HepG2 (cell line): ENCODE data around the gene MYH7B. TPM values are rescaled to one million over a fixed set of nuclear protein-coding genes. Genes with fewer than 3 reads are reported as not detected.
A peak's percentile ranks its signal among the peaks of the same experiment; 100 is the strongest.

ENCODE experiments used
- ATAC-seq: fragments of 200-7000 bp; cut with Tn5 transposase; 3 replicates; pipeline ENCODE4 v1.9.1; 2020; ENCODE audit warnings: mild to moderate bottlenecking, moderate library complexity
- BruUV-seq: library from RNA; stranded (reverse); fragments of 400-500 nt; replicated peaks from 2 replicates; lab custom pipeline; 2021; lab: Mats Ljungman, UMichigan
- CTCF ChIA-PET: fragments of 300-600 bp; formaldehyde crosslinking; extraction: SDS; loops from one replicate; lab custom pipeline; 2021; ENCODE audit warnings: low total read pairs, inconsistent platforms, low intra/inter-chr PET ratio; lab: Yijun Ruan, JAX
- POLR2A ChIA-PET: fragments of 350-600 bp; sonication (Branson Sonifier 250); formaldehyde crosslinking; loops from one replicate; lab custom pipeline; 2020; ENCODE audit warnings: antibody characterized with exemption, inconsistent platforms; lab: Yijun Ruan, JAX
- DNase-seq: peaks from one replicate; pipeline ENCODE4 v3.0.0-alpha.2; 2015; ENCODE audit warnings: low spot score
- FAIRE-seq: peaks from 3 replicates; lab custom pipeline; 2011; peaks lifted over from hg19 to GRCh38; lab: Jason Lieb, UNC
- H2AFZ ChIP-seq: one replicate; pipeline ENCODE4 v1.6.1; 2011; ENCODE audit warnings: low read length, inconsistent platforms
- H3K27ac ChIP-seq: fragments of 300-600 bp; 3 replicates; pipeline ENCODE4 v1.8.0; 2011; ENCODE audit warnings: mixed run types, mild to moderate bottlenecking, mixed read lengths, low read length, inconsistent platforms; ENCODE audit not compliant: insufficient read depth; ENCODE audit errors: extremely low read length
- H3K27me3 ChIP-seq, 2 experiments: fragments of 200-600 bp in 1 of 2; 2 replicates in 1 of 2; 3 replicates in 1 of 2; pipeline versions ENCODE4 v1.6.0 to v1.8.0; 2011; ENCODE audit warnings: low read length in 2 of 2, mild to moderate bottlenecking in 2 of 2, moderate library complexity in 2 of 2, inconsistent platforms in 1 of 2; ENCODE audit not compliant: insufficient read depth in 2 of 2, control insufficient read depth in 1 of 2
- H3K36me3 ChIP-seq, 2 experiments: fragments of 200-600 bp in 1 of 2; replicated peaks in 1 of 2; 2 replicates in 1 of 2; 3 replicates in 1 of 2; pipeline versions ENCODE4 v1.5.1 to v1.8.0; 2011; ENCODE audit warnings: low read length in 2 of 2, inconsistent platforms in 1 of 2; ENCODE audit not compliant: insufficient read depth in 2 of 2, control insufficient read depth in 1 of 2
- H3K4me1 ChIP-seq: 2 replicates; pipeline ENCODE4 v1.5.1; 2012; ENCODE audit warnings: low read length, inconsistent platforms; ENCODE audit not compliant: insufficient read depth
- H3K4me2 ChIP-seq: 2 replicates; pipeline ENCODE4 v1.6.0; 2011; ENCODE audit warnings: low read depth, low read length, inconsistent platforms
- H3K4me3 ChIP-seq, 3 experiments: fragments of 200-600 bp in 1 of 3; sonication (generic), shearing (Covaris generic) in 1 of 3; replicated peaks in 1 of 3; 2 replicates each; pipeline ENCODE4 v1.5.1; 2011 to 2016; ENCODE audit warnings: low read length in 3 of 3, inconsistent platforms in 2 of 3, low read depth in 2 of 3, mild to moderate bottlenecking in 2 of 3, control low read depth in 1 of 3, mixed read lengths in 1 of 3; ENCODE audit not compliant: insufficient read depth in 1 of 3
- H3K79me2 ChIP-seq: one replicate; pipeline ENCODE4 v1.6.1; 2011; ENCODE audit warnings: low read length, inconsistent platforms; ENCODE audit not compliant: insufficient read depth
- H3K9ac ChIP-seq: 2 replicates; pipeline ENCODE4 v1.6.0; 2011; ENCODE audit warnings: mild to moderate bottlenecking, low read depth, low read length, inconsistent platforms; ENCODE audit not compliant: insufficient read depth
- H3K9me3 ChIP-seq: 2 replicates; pipeline ENCODE4 v1.5.1; 2012; ENCODE audit warnings: mild to moderate bottlenecking, low read length
- H4K20me1 ChIP-seq: 2 replicates; pipeline ENCODE4 v1.6.0; 2011; ENCODE audit warnings: inconsistent platforms, mild to moderate bottlenecking, low read length, moderate library complexity; ENCODE audit not compliant: insufficient read depth
- FOXC1 ChIP-seq: sonication (generic); formaldehyde crosslinking; IDR thresholded peaks from 2 replicates; pipeline ENCODE4 v1.8.0; 2022; ENCODE audit warnings: mild to moderate bottlenecking, missing genetic modification reagents, borderline replicate concordance
- ONECUT2 ChIP-seq: sonication (generic); formaldehyde crosslinking; IDR thresholded peaks from 2 replicates; pipeline ENCODE4 v1.4.0; 2020; ENCODE audit warnings: missing genetic modification reagents
- POLR2AphosphoS2 ChIP-seq: IDR thresholded peaks from 2 replicates; pipeline ENCODE4 v1.6.1; 2011; ENCODE audit warnings: low read depth, low read length, improper control_type of control experiment
- U2AF2 ChIP-seq: fragments of 200-400 bp; formaldehyde crosslinking; IDR thresholded peaks from 2 replicates; pipeline ENCODE4 v1.6.1; 2017; ENCODE audit warnings: low read depth, mild to moderate bottlenecking, low read length
- ZNF768 ChIP-seq: sonication (generic); formaldehyde crosslinking; IDR thresholded peaks from 2 replicates; pipeline ENCODE4 v1.4.0; 2020; ENCODE audit warnings: missing genetic modification reagents
- ZNF770 ChIP-seq: sonication (generic); formaldehyde crosslinking; IDR thresholded peaks from 2 replicates; pipeline ENCODE4 v1.5.0; 2020; ENCODE audit warnings: mild to moderate bottlenecking, missing genetic modification reagents
- ZNF891 ChIP-seq: sonication (generic); formaldehyde crosslinking; IDR thresholded peaks from 2 replicates; pipeline ENCODE4 v1.5.0; 2020; ENCODE audit warnings: mild to moderate bottlenecking, missing genetic modification reagents
- WGBS: methylation state at CpG from one replicate; pipeline ENCODE4 v1.1.6; 2017; ENCODE audit warnings: low lambda C conversion rate; 5-methylcytosine and 5-hydroxymethylcytosine counted together
- in situ Hi-C: cut with HindIII; loops from 2 replicates; pipeline ENCODE4 v1.10.0; 2017; ENCODE audit warnings: low pct_unique_long_range_greater_than_20kb; ENCODE audit not compliant: extremely low pct_ligation_motif_present
- intact Hi-C: fragments of 100-400 bp; cut with micrococcal nuclease; formaldehyde crosslinking; loops from one replicate; pipeline ENCODE4 v1.10.0; 2022; ENCODE audit not compliant: unreplicated experiment
- polyA plus RNA-seq, 8 experiments: library from polyadenylated mRNA; depleted of rRNA in 3 of 8; stranded (reverse) in 7 of 8; unstranded in 1 of 8; fragments of >200 nt; fragmentation: Illumina TruSeq in 4 of 8; extraction: Trizol in 4 of 8; gene quantifications; 2 replicates each; pipeline versions ENCODE4 v1.2.1 to v1.2.3, GENCODE V29; 2011 to 2016; ENCODE audit warnings: low read depth in 4 of 8, missing spikeins in 1 of 8, mixed read lengths in 1 of 8; ENCODE audit not compliant: insufficient read depth in 1 of 8
- total RNA-seq, 5 experiments: library from RNA; depleted of rRNA; stranded (reverse); fragments of >200 nt; fragmentation: Illumina TruSeq; extraction: Trizol; gene quantifications; 2 replicates each; pipeline ENCODE4 v1.2.3, GENCODE V29; 2016; ENCODE audit warnings: low read depth in 1 of 5

Gene MYH7B
- total and polyA plus RNA-seq, 2 of the 13 experiments (the other 11 are each of a cell fraction or from before 2014, with no cell fraction given) = 0.05 to 0.20 TPM

GRCh38 chr20:34983089-34983820, 27.6 kb downstream of the MYH7B start:
- no peak for ATAC-seq
- Histone ChIP-seq H3K4me1 (peaks cover 27% of the 10 kb centered on the region), H3K9ac (no peak overlapping the region), H3K4me2 (no peak overlapping the region), H3K27me3 (peaks cover 28 to 43% of the 10 kb centered on the region in 2 experiments), H4K20me1 (no peaks in the 10 kb centered on the region), H3K9me3 (no peaks in the 10 kb centered on the region), H3K79me2 (no peaks in the 10 kb centered on the region), H3K4me3 (no peak overlapping the region), H2AFZ (no peak overlapping the region), H3K36me3 (no peaks in the 10 kb centered on the region), H3K27ac (no peak overlapping the region)
- in situ Hi-C loops (no loop called here), intact Hi-C loops (no loop called here)
- POLR2A ChIA-PET = no interaction called here
- BruUV-seq = no TSS peak
- 11% methylated on average over 5 of the region's 5 CpGs for WGBS
- no peak for FAIRE-seq
- no peak for DNase-seq
- CTCF ChIA-PET = no interaction called here
- TF ChIP-seq FOXC1 (no peak), U2AF2 (0 out of 2 replicates have a peak, but pooled peaks have one; percentile 50)

GRCh38 chr20:34983995-34984735, 28.5 kb downstream of the MYH7B start:
- Histone ChIP-seq H3K4me3 (no peak overlapping the region), H3K27ac (no peak overlapping the region), H3K4me1 (peaks cover 20% of the 10 kb centered on the region), H3K36me3 (no peaks in the 10 kb centered on the region), H3K4me2 (no peak overlapping the region), H4K20me1 (no peaks in the 10 kb centered on the region), H3K79me2 (no peaks in the 10 kb centered on the region), H2AFZ (no peak overlapping the region), H3K27me3 (peaks cover 28 to 43% of the 10 kb centered on the region in 2 experiments), H3K9ac (no peak overlapping the region), H3K9me3 (no peaks in the 10 kb centered on the region)
- intact Hi-C loops = no loop called here
- CTCF ChIA-PET = no interaction called here
- TF ChIP-seq ONECUT2 (no peak), ZNF770 (0 out of 2 replicates have a peak, but pooled peaks have one; percentile 27), ZNF891 (0 out of 2 replicates have a peak, but pooled peaks have one; percentile 41), ZNF768 (CRISPR knock-in tag) (0 out of 2 replicates have a peak, but pooled peaks have one; percentile 9), POLR2AphosphoS2 (peak; percentile 63; the same call in 1 of the 2 replicates)
- DNase-seq (no peak), ATAC-seq (no peak), FAIRE-seq (no peak)
- WGBS = 27% methylated on average over 13 of the region's 14 CpGs
- BruUV-seq = no TSS peak
- POLR2A ChIA-PET = no interaction called here
- in situ Hi-C loops = no loop called here
